Measurements from ENCODE around the gene JMJD1C.

The JMJD1C gene

GRCh38 chr10:63409465-63410027, 56.2 kb downstream of the JMJD1C start:
- no peak for DNase-seq (ENCODE audit: low read depth)
- TF ChIP-seq CTCF (IDR thresholded peaks at IDR 0.05; ENCODE audit: control insufficient read depth, extremely low read depth, insufficient read depth), result no peak
- no peak overlapping the region for H3K4me3 ChIP-seq (ENCODE audit: low read depth, low read length)

- no peak for DNase-seq (ENCODE audit: low read depth)
- TF ChIP-seq CTCF (IDR thresholded peaks at IDR 0.05; ENCODE audit: control insufficient read depth, extremely low read depth, insufficient read depth), result no peak
- no peak overlapping the region for H3K4me3 ChIP-seq (ENCODE audit: low read depth, low read length)
Measured at GRCh38 chr10:63407136-63407662, 58.6 kb downstream of the JMJD1C start.

GRCh38 chr10:63396133-63396761, 69.5 kb downstream of the JMJD1C start:
- no peak overlapping the region for H3K4me3 ChIP-seq (ENCODE audit: low read depth, low read length)
- TF ChIP-seq CTCF (IDR thresholded peaks at IDR 0.05; ENCODE audit: control insufficient read depth, extremely low read depth, insufficient read depth), result no peak
- DNase-seq (ENCODE audit: low read depth), result no peak

GRCh38 chr10:63393050-63393449, 72.7 kb downstream of the JMJD1C start:
- H3K4me3 ChIP-seq (ENCODE audit: low read depth, low read length), result no peak overlapping the region
- TF ChIP-seq CTCF (IDR thresholded peaks at IDR 0.05; ENCODE audit: control insufficient read depth, extremely low read depth, insufficient read depth), result no peak
- DNase-seq (ENCODE audit: low read depth), result no peak

GRCh38 chr10:63392224-63392623, 73.6 kb downstream of the JMJD1C start:
- no peak for TF ChIP-seq CTCF (IDR thresholded peaks at IDR 0.05; ENCODE audit: control insufficient read depth, extremely low read depth, insufficient read depth)
- DNase-seq (ENCODE audit: low read depth), result no peak
- no peak overlapping the region for H3K4me3 ChIP-seq (ENCODE audit: low read depth, low read length)

- no peak for TF ChIP-seq CTCF (IDR thresholded peaks at IDR 0.05; ENCODE audit: control insufficient read depth, extremely low read depth, insufficient read depth)
- no peak overlapping the region for H3K4me3 ChIP-seq (ENCODE audit: low read depth, low read length)
- no peak for DNase-seq (ENCODE audit: low read depth)
Measured at GRCh38 chr10:63391812-63392211, 74.0 kb downstream of the JMJD1C start.

- no peak overlapping the region for H3K4me3 ChIP-seq (ENCODE audit: low read depth, low read length)
- no peak for TF ChIP-seq CTCF (IDR thresholded peaks at IDR 0.05; ENCODE audit: control insufficient read depth, extremely low read depth, insufficient read depth)
- no peak for DNase-seq (ENCODE audit: low read depth)
Measured at GRCh38 chr10:63390521-63390920, 75.3 kb downstream of the JMJD1C start.

Measured in LNCaP clone FGC (cell line).